GM18498 (cell line): Measurements from ENCODE around the gene SDSL.

Experiments used
- ATAC-seq: cut with Tn5 transposase; IDR thresholded peaks from one replicate; pipeline ENCODE4 v1.9.1; 2021; ENCODE audit warnings: mild to moderate bottlenecking, moderate library complexity; ENCODE audit not compliant: unreplicated experiment

The SDSL gene

GRCh38 chr12:113422030-113422885, at the start of gene SDSL:
Gene SDSL (plus strand): TSS chr12:113422380. CDS start chr12:113427983, 5,603 bp downstream.
- ATAC-seq, result peak; percentile 95

GRCh38 chr12:113373440-113373839, 48.7 kb upstream of the SDSL start:
- ATAC-seq, result no peak

- no peak for ATAC-seq
Observed at GRCh38 chr12:113373969-113374368, 48.2 kb upstream of the SDSL start.

- no peak for ATAC-seq
Observed at GRCh38 chr12:113374823-113375428, 47.3 kb upstream of the SDSL start.

- ATAC-seq, result no peak
Observed at GRCh38 chr12:113378291-113378690, 43.9 kb upstream of the SDSL start.

- no peak for ATAC-seq
Observed at GRCh38 chr12:113381220-113381619, 41.0 kb upstream of the SDSL start.

- no peak for ATAC-seq
Observed at GRCh38 chr12:113382206-113382605, 40.0 kb upstream of the SDSL start.

GRCh38 chr12:113384778-113385177, 37.4 kb upstream of the SDSL start:
- no peak for ATAC-seq

- no peak for ATAC-seq
Observed at GRCh38 chr12:113385282-113385882, 36.8 kb upstream of the SDSL start.

GRCh38 chr12:113386866-113387566, 35.2 kb upstream of the SDSL start:
- ATAC-seq, result no peak

GRCh38 chr12:113387631-113388030, 34.5 kb upstream of the SDSL start:
- no peak for ATAC-seq

- no peak for ATAC-seq
Observed at GRCh38 chr12:113388351-113388750, 33.8 kb upstream of the SDSL start.

GRCh38 chr12:113390064-113391043, 31.8 kb upstream of the SDSL start:
- no peak for ATAC-seq

- no peak for ATAC-seq
Observed at GRCh38 chr12:113391145-113391544, 31.0 kb upstream of the SDSL start.

- ATAC-seq, result no peak
Observed at GRCh38 chr12:113391650-113392337, 30.4 kb upstream of the SDSL start.

- no peak for ATAC-seq
Observed at GRCh38 chr12:113392520-113392919, 29.7 kb upstream of the SDSL start.

GRCh38 chr12:113392988-113393579, 29.1 kb upstream of the SDSL start:
- peak; percentile 54 for ATAC-seq

GRCh38 chr12:113393749-113394148, 28.4 kb upstream of the SDSL start:
- ATAC-seq, result no peak

GRCh38 chr12:113395119-113395518, 27.1 kb upstream of the SDSL start:
- no peak for ATAC-seq
